ENCODE measurements around the gene TGM6. TPM values are rescaled to one million over a fixed set of nuclear protein-coding genes. Genes with fewer than 3 reads are reported as not detected.

The TGM6 gene
- total RNA-seq, 3 donors from 2014 or later = not detected

DNA sequence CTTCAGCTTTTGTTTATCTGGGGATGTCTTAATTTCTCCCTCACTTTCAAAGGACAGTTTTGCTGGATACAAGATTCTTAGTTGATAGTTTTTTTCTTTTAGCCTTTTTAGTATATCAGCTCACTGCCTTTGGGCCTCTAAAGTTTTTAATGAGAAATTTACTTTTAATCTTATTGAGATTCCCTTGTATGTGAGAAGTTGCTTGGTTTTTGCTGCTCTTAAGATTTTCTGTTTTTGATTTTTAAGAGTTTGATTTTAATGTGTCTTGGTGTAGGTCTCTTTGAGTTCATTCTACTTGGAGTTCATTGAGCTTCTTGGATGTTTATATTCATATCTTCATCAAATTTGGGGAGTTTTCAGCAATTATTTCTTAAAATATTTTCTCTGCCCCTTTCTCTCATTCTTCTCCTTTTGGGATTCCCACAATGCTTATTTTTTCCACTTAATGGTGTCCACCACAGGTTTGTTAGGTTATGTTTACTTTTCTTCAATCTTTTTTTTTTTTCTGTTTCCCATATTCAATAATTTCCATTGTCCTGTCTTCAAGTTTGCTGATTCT, 19.6 kb upstream of the TGM6 start:
- intact Hi-C loops (cut with DNase I; ENCODE audit: low total_unique reads) = no loop called here
- H3K36me3 ChIP-seq = no peaks in the 10 kb centered on the region
- H3K9me3 ChIP-seq = peaks cover 0 to 12% of the 10 kb centered on the region in 2 donors
- TF ChIP-seq, protein P1, sequence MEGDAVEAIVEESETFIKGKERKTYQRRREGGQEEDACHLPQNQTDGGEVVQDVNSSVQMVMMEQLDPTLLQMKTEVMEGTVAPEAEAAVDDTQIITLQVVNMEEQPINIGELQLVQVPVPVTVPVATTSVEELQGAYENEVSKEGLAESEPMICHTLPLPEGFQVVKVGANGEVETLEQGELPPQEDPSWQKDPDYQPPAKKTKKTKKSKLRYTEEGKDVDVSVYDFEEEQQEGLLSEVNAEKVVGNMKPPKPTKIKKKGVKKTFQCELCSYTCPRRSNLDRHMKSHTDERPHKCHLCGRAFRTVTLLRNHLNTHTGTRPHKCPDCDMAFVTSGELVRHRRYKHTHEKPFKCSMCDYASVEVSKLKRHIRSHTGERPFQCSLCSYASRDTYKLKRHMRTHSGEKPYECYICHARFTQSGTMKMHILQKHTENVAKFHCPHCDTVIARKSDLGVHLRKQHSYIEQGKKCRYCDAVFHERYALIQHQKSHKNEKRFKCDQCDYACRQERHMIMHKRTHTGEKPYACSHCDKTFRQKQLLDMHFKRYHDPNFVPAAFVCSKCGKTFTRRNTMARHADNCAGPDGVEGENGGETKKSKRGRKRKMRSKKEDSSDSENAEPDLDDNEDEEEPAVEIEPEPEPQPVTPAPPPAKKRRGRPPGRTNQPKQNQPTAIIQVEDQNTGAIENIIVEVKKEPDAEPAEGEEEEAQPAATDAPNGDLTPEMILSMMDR (IDR thresholded peaks at IDR 0.05) = no peak
- no peak for TF ChIP-seq POLR2AphosphoS5 (IDR thresholded peaks at IDR 0.05)
- no peak for DNase-seq (ENCODE audit: low spot score in 2 of 2)
- H3K27ac ChIP-seq = no peak overlapping the region
- H3K27me3 ChIP-seq = no peaks in the 10 kb centered on the region
- H3K4me1 ChIP-seq = no peaks in the 10 kb centered on the region
- no peak overlapping the region for H3K4me3 ChIP-seq

DNA sequence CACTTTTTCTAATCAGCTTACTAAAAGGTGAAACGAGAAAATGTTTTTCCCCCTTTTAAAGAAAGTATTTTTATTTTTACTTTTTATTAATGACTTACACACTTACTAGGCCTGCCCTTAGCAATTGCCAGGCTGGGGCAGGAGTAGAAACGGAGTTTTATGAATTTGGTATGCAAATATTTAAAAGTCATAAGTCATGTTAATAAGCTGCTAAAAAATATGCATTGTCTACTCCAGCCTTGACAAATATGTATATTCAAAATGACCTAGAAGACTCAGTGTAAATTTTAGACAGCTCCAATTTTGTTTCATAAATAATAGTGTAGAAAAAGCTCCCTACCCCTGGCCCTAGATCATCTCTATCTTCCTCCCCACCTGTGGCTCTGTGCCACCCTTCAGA, 17.5 kb upstream of the TGM6 start:
- Histone ChIP-seq H3K36me3 (no peaks in the 10 kb centered on the region), H3K27me3 (no peaks in the 10 kb centered on the region), H3K9me3 (peaks cover 0 to 12% of the 10 kb centered on the region in 2 donors), H3K4me1 (no peaks in the 10 kb centered on the region), H3K27ac (no peak overlapping the region), H3K4me3 (no peak overlapping the region)
- TF ChIP-seq POLR2AphosphoS5 (IDR thresholded peaks at IDR 0.05) (no peak), POLR2A (IDR thresholded peaks at IDR 0.05) (no peak)
- TF ChIP-seq, protein P1 (IDR thresholded peaks at IDR 0.05) = no peak
- intact Hi-C loops (cut with DNase I; ENCODE audit: low total_unique reads) = no loop called here
- no peak for DNase-seq (ENCODE audit: low spot score in 2 of 2)

DNA sequence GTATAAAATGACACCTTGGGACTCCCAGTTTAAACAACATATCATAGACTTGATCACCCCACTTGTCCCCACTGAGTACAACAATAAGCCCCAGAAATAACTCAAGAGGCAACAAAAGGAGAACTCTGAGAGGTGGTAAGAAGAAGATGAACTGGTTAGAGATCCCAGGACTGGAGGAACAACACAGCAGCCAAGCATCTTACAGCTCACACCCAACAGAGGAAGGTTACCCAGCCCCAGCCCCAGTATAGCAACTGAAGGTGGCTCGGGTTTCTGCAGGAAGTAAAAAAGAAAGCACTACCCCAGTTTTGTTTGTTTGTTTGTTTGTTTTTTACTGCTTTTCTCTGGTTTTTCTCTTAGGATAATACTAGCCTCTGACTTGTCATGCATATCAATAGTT, 17.1 kb upstream of the TGM6 start:
- Histone ChIP-seq H3K4me1 (no peaks in the 10 kb centered on the region), H3K9me3 (peaks cover 0 to 12% of the 10 kb centered on the region in 2 donors), H3K4me3 (no peak overlapping the region), H3K27me3 (no peaks in the 10 kb centered on the region), H3K27ac (no peak overlapping the region), H3K36me3 (no peaks in the 10 kb centered on the region)
- no peak for DNase-seq (ENCODE audit: low spot score in 2 of 2)
- no peak for TF ChIP-seq POLR2AphosphoS5 (IDR thresholded peaks at IDR 0.05)
- TF ChIP-seq, protein P1 (IDR thresholded peaks at IDR 0.05) = no peak
- intact Hi-C loops (cut with DNase I; ENCODE audit: low total_unique reads) = no loop called here

GRCh38 chr20:2364044-2364443, 16.7 kb upstream of the TGM6 start:
- H3K27ac ChIP-seq = no peak overlapping the region
- no peak overlapping the region for H3K4me3 ChIP-seq
- no peak for DNase-seq (ENCODE audit: low spot score in 2 of 2)
- H3K9me3 ChIP-seq = peaks cover 0 to 12% of the 10 kb centered on the region in 2 donors
- intact Hi-C loops (cut with DNase I; ENCODE audit: low total_unique reads) = no loop called here
- H3K4me1 ChIP-seq = no peaks in the 10 kb centered on the region
- H3K36me3 ChIP-seq = no peaks in the 10 kb centered on the region
- TF ChIP-seq POLR2A (IDR thresholded peaks at IDR 0.05) (no peak), POLR2AphosphoS5 (IDR thresholded peaks at IDR 0.05) (no peak)
- TF ChIP-seq, protein P1 (IDR thresholded peaks at IDR 0.05) = no peak
- no peaks in the 10 kb centered on the region for H3K27me3 ChIP-seq

GRCh38 chr20:2365091-2365490, 15.6 kb upstream of the TGM6 start:
- intact Hi-C loops (cut with DNase I; ENCODE audit: low total_unique reads) = no loop called here

More at GRCh38 chr20:2365091-2365490, 15.6 kb upstream of the TGM6 start:
- TF ChIP-seq POLR2AphosphoS5 (IDR thresholded peaks at IDR 0.05) (no peak), POLR2A (IDR thresholded peaks at IDR 0.05) (no peak)
- TF ChIP-seq, protein P1 (IDR thresholded peaks at IDR 0.05) = no peak
- Histone ChIP-seq H3K27me3 (no peaks in the 10 kb centered on the region), H3K36me3 (no peaks in the 10 kb centered on the region), H3K27ac (no peak overlapping the region), H3K4me1 (no peaks in the 10 kb centered on the region), H3K9me3 (peaks cover 0 to 12% of the 10 kb centered on the region in 2 donors), H3K4me3 (no peak overlapping the region)
- DNase-seq (ENCODE audit: low spot score in 2 of 2) = no peak

Data from breast epithelium (tissue), 4 donors.